HepG2 (cell line): Measurements from ENCODE around the gene CS. TPM values are rescaled to one million over a fixed set of nuclear protein-coding genes. Genes with fewer than 3 reads are reported as not detected.

Experiments
- AHR ChIP-seq: IDR thresholded peaks from 2 replicates; pipeline ENCODE4 v1.6.1; 2018; ENCODE audit warnings: missing genetic modification reagents, missing compliant biosample characterization
- BCL3 ChIP-seq: sonication (generic); formaldehyde crosslinking; IDR thresholded peaks from 2 replicates; pipeline ENCODE4 v1.5.1; 2020; ENCODE audit warnings: mild to moderate bottlenecking, missing genetic modification reagents, moderate library complexity
- ERF ChIP-seq: IDR thresholded peaks from 2 replicates; pipeline ENCODE4 v1.6.1; 2018; ENCODE audit warnings: missing biosample characterization, missing genetic modification reagents
- LCORL ChIP-seq, 2 experiments: fragments of 450-650 bp in 1 of 2; sonication (generic) in 1 of 2; formaldehyde crosslinking in 1 of 2; IDR thresholded peaks; 2 replicates each; pipeline versions ENCODE4 v1.5.0 to v1.6.1; 2017 to 2020; ENCODE audit warnings: antibody characterized with exemption in 1 of 2, missing genetic modification reagents in 1 of 2
- NFAT5 ChIP-seq: sonication (generic); formaldehyde crosslinking; IDR thresholded peaks from 2 replicates; pipeline ENCODE4 v1.4.0; 2020; ENCODE audit warnings: missing genetic modification reagents
- NFE2 ChIP-seq: sonication (generic); formaldehyde crosslinking; IDR thresholded peaks from 2 replicates; pipeline ENCODE4 v1.4.0; 2020; ENCODE audit warnings: missing genetic modification reagents
- PRMT3 ChIP-seq: sonication (generic); formaldehyde crosslinking; IDR thresholded peaks from 2 replicates; pipeline ENCODE4 v1.8.1; 2022; ENCODE audit warnings: low read depth, mild to moderate bottlenecking, moderate library complexity, missing genetic modification reagents, borderline replicate concordance
- RARA ChIP-seq: IDR thresholded peaks from 2 replicates; pipeline ENCODE4 v1.6.1; 2016; ENCODE audit warnings: missing genetic modification reagents, missing compliant biosample characterization
- SRSF4 ChIP-seq: fragments of 200-400 bp; formaldehyde crosslinking; IDR thresholded peaks from one replicate; pipeline ENCODE4 v1.6.1; 2018; ENCODE audit warnings: mild to moderate bottlenecking, low read depth, low read length, moderate library complexity; ENCODE audit not compliant: poor library complexity, severe bottlenecking
- TFDP1 ChIP-seq: IDR thresholded peaks from 2 replicates; pipeline ENCODE4 v1.6.1; 2016; ENCODE audit warnings: missing compliant biosample characterization, missing genetic modification reagents, borderline replicate concordance
- TP53 ChIP-seq: sonication (generic); formaldehyde crosslinking; conservative IDR thresholded peaks from 2 replicates; pipeline ENCODE4 v1.4.0; 2020; ENCODE audit warnings: missing genetic modification reagents
- XRCC5 ChIP-seq: fragments of 200-400 bp; formaldehyde crosslinking; optimal IDR thresholded peaks from 2 replicates; pipeline ENCODE3; 2017; ENCODE audit warnings: mild to moderate bottlenecking, low read length
- ZBTB20 ChIP-seq: sonication (generic); formaldehyde crosslinking; IDR thresholded peaks from 2 replicates; pipeline ENCODE4 v1.8.1; 2023; ENCODE audit warnings: missing genetic modification reagents, low read depth, mild to moderate bottlenecking, borderline replicate concordance
- ZBTB7A ChIP-seq: sonication (generic); formaldehyde crosslinking; IDR thresholded peaks from 2 replicates; pipeline ENCODE4 v1.8.0; 2022; ENCODE audit warnings: mild to moderate bottlenecking, missing genetic modification reagents
- ZFP82 ChIP-seq: sonication (generic); formaldehyde crosslinking; IDR thresholded peaks from 2 replicates; pipeline ENCODE4 v1.5.1; 2020; ENCODE audit warnings: mild to moderate bottlenecking, missing genetic modification reagents, borderline replicate concordance
- ZNF414 ChIP-seq: sonication (generic); formaldehyde crosslinking; IDR thresholded peaks from 2 replicates; pipeline ENCODE4 v1.5.0; 2020; ENCODE audit warnings: missing genetic modification reagents
- ZNF839 ChIP-seq: sonication (generic); formaldehyde crosslinking; IDR thresholded peaks from 2 replicates; pipeline ENCODE4 v1.4.0; 2020; ENCODE audit warnings: missing genetic modification reagents, mild to moderate bottlenecking, borderline replicate concordance
- polyA plus RNA-seq, 8 experiments: library from polyadenylated mRNA; depleted of rRNA in 3 of 8; stranded (reverse) in 7 of 8; unstranded in 1 of 8; fragments of >200 nt; fragmentation: Illumina TruSeq in 4 of 8; extraction: Trizol in 4 of 8; gene quantifications; 2 replicates each; pipeline versions ENCODE4 v1.2.1 to v1.2.3, GENCODE V29; 2011 to 2016; ENCODE audit warnings: low read depth in 4 of 8, missing spikeins in 1 of 8, mixed read lengths in 1 of 8; ENCODE audit not compliant: insufficient read depth in 1 of 8
- total RNA-seq, 5 experiments: library from RNA; depleted of rRNA; stranded (reverse); fragments of >200 nt; fragmentation: Illumina TruSeq; extraction: Trizol; gene quantifications; 2 replicates each; pipeline ENCODE4 v1.2.3, GENCODE V29; 2016; ENCODE audit warnings: low read depth in 1 of 5

CS gene
- total and polyA plus RNA-seq, 2 of the 13 experiments (the other 11 are each of a cell fraction or from before 2014, with no cell fraction given) = 173 to 175 TPM

- TF ChIP-seq NFAT5 (CRISPR knock-in tag) (0 out of 2 replicates have a peak, but pooled peaks have one; percentile 46), LCORL (IDR thresholded peaks at IDR 0.05) (no peak), LCORL (CRISPR knock-in tag; IDR thresholded peaks at IDR 0.05) (peak; percentile 59; the same call in 1 of the 2 replicates), ZFP82 (CRISPR knock-in tag) (no peak), TP53 (CRISPR knock-in tag) (no peak), ZNF839 (peak; percentile 74; the same call in 1 of the 2 replicates), NFE2 (CRISPR knock-in tag) (no peak), PRMT3 (CRISPR knock-in tag) (peak; percentile 33; the same call in 1 of the 2 replicates), ZBTB20 (CRISPR knock-in tag) (no peak), XRCC5 (peak; percentile 2), ERF (CRISPR knock-in tag) (peak; percentile 45; the same call in 1 of the 2 replicates), RARA (CRISPR knock-in tag) (0 out of 2 replicates have a peak, but pooled peaks have one; percentile 17), BCL3 (CRISPR knock-in tag) (0 out of 2 replicates have a peak, but pooled peaks have one; percentile 43), SRSF4 (no peak), TFDP1 (CRISPR knock-in tag) (peak; percentile 41; the same call in 1 of the 2 replicates), ZBTB7A (peak; percentile 54), ZNF414 (CRISPR knock-in tag) (0 out of 2 replicates have a peak, but pooled peaks have one; percentile 73), AHR (CRISPR knock-in tag) (no peak)
Observed at GRCh38 chr12:56230432-56231183, 69.5 kb downstream of the CS start (continued).
